Left hindlimb (tissue), 1 donor: Measurements from ENCODE around the gene CLASP1.
"Not testable (repeated sequence)": the region's sequence is repeated elsewhere in the genome, so short reads cannot be mapped to it uniquely, and the experiment has no call there.

ENCODE experiments used
- DNase-seq: peaks from one replicate; pipeline ENCODE4 v3.0.0-alpha.2; 2018

The CLASP1 gene

DNA sequence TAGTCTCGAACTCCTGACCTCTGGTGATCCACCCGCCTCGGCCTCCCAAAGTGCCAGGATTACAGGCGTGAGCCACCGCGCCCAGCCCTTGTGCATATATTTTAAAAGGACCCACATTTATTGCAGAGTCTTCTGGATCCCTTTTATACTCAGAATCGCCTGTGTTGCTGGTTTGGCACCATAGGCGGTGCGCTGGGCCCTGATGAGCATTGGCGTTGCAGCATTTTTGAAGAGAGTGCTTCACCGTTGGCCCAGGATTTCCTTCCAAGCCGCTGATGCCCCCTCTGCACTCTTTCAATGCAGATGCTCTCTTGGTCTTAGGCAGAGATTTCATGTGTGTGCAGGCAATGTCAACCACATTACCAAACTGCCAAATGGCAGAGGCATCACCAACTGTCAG is 350.8 kb downstream of the CLASP1 start:
- no peak for DNase-seq

DNA sequence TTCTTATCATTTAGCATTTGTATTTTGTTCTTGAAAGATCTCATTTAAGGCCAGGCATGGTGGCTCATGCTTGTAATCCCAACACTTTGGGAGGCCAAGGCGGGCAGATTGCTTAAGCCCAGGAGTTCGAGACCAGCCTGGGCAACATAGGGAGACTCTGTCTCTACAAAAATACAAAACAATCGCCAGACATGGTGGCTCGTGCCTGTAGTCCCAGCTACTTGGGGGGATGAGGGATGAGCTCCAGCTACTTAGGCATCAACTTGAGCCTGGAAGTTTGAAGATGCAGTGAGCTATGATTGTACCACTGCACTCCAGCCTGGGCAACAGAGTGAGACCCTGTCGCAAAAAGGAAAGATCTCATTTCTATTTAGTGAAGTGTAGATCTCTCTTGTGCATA is 351.4 kb downstream of the CLASP1 start:
- not testable (repeated sequence) for DNase-seq

DNA sequence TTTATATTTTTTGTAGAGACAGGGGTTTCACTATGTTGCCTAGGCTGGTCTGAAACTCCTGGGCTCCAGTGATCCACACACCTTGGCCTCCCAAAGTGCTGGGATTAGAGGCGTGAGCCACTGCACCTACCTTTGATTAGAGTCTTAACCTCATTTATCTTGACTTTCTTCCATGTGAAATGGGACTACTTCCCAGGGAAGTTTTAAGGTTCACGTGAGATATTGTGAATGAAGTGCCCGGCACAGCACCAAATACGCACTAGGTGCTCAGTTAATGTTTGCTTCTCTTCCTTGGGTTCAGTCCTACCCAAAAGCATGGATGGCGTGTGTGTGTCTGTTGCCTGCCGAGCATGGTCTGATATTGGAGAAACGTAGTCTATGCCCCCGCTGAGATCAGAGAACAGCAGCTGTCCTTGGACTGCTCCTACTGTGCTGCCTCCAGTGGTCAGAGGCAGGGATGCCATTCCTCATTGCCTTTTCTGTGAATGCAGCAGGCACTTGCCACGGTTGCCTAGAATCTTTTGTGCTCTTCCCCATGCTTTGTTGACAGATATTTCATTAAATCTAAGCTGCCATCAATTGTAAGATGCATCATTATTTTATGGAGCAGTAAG is 351.9 kb downstream of the CLASP1 start:
- DNase-seq = no peak

DNA sequence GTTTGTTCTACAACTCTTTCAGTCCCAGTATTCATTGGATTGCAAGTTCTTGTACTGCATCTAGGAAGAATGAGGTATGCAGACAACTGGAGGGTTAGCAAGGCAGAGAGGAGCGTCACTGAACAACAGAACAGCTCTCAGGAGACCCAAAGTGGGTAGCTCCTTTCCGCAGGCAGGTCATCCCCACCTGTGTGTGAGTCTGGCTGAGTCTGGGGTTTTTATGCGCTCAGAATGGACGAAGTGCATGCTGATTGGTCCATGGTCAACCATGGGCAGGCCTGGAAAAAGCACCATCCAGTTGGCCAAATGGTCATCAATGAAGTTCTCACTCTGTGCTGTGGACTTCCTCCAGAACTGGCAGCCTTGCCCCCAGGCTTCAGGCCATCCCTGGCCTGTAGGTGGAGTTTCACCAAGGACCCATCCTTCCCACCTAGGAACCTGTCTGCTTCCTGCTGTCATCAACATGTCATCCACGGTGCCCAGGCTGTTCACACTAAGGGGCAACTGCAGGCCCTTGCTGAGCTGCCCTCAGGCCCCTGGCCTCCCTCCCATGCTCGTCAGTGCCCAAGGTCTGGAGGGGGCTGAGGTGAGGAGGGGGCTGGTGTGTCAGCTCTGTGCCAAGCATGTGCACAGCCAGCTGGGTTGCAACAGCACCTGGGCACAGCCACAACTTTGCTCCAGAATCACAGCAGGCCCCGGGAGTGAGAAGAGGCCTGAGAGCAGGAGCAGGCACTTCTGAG is 353.2 kb downstream of the CLASP1 start:
- DNase-seq = no peak

GRCh38 chr2:121294881-121295840 is 354.1 kb downstream of the CLASP1 start:
- no peak for DNase-seq

DNA sequence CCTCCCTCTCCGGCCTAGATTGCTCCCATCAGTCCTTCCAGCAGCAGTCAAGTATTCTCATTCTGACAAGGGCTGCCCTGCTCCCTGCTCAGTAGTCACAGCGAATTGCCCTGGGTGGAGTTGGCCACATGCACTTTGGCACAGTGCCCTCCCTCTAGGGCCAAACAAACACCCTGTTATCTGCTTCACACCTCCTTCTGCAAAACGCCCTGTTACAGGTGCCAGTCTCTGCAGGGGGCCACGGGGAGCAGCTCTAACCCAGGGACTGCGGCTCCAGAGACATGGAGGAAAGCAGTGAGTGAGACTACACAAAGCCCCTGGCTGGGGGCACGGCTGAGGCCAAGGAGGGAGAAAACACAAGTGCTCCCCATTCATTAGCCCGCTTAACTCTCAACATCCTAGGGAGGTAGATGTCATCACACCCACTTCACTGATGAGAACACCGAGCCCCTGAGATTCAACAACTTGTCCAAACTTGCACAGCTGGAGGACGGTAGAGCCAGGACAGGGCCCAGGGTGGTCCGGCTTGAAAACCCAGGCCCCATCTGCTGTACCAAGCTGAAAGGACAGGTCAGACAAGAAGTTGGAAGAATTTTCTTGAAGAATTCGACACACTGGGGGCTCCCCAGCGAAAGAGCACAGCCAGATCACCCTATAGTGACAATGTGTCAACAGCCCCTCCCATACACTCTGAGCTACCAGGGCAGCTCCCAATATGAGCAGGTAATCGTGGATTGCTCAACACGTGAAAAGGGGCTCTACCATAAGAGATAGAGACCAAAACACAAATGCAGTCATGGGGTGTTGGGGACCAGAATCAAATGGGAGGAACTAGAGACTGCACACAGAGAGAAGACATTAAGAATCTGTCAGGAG is 355.6 kb downstream of the CLASP1 start:
- no peak for DNase-seq

GRCh38 chr2:121291251-121291580 is 358.0 kb downstream of the CLASP1 start:
- no peak for DNase-seq

DNA sequence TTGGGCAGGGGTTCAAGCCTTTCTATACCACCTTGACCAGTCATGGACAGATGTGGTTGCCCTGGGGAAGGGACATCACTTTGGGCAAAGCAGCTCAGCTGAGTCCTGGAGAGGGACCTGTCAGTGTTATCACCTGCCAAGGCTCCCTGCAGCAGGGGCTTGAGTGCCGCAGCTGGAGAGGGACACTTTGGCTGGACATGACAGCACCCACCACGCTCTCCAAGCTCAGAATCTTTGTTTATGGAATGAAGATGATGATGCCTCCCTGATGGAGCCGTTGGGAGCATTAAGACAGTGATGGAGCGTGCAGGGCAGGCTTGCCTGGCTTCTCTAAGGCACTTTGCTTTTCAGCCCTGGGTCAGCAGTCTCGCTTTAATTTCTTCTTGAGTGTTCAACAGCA is 360.0 kb downstream of the CLASP1 start:
- no peak for DNase-seq

- no peak for DNase-seq
Observed at GRCh38 chr2:121288454-121289231, 360.6 kb downstream of the CLASP1 start.

GRCh38 chr2:121287956-121288355 is 361.3 kb downstream of the CLASP1 start:
- no peak for DNase-seq
